Activated CD8-positive, alpha-beta memory T cell treated with anti-CD3 and anti-CD28 coated beads, Interleukin-2, amount 50 U/mL, for 4 hours (primary cell): ENCODE measurements around the gene DSE.

Experiments used
- DNase-seq: peaks from one replicate; pipeline ENCODE4 v3.0.0-alpha.2; 2020

DSE gene

GRCh38 chr6:116450185-116450710 is 79.5 kb downstream of the DSE start:
- DNase-seq, result no peak

DNA sequence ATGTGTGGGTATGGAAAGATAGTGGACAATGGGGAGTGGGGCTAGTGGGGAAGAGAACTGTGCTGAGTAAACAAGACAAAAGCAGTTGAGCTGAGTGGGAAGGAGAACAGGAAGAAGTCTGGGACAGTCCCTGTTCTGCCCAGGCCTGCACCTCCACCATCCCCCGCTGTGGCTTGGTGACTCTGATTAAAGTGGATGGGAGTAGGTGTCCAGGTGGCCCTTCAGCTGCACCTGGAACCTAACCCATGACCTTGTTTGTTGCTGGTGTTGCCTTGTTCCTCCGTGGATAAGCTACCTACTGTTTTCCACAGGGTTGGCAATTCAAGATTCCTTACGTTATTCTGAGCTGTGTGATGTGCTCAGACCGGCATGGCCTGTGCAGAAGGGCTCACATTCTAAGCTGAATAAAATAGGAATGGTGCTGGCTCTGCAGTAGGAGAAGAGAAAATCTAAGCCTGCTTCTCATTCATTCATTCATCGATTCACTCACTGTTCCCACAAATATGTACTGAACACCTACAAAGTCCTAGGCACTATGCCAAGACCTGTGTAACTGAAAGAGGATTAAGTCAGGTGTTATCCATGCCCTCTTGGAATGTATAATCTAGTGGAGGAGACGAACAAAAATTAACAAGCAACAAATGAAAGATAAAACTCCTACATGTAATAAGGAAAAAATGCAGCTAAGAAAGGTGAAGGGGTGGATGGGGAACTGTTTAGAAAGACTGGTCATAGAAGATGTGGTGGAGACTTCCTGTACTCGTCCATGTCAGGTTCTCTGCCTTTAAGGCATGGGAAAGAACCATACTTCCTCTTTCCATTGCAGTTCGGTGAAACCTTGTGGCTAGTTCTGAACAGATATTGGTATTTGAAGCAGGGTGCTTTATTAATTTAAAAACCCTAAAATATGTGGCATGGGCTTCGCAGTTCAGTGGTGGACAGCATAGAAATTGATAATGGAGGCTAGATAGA is 80.3 kb downstream of the DSE start:
- DNase-seq, result no peak

GRCh38 chr6:116451916-116452315 is 81.2 kb downstream of the DSE start:
- DNase-seq, result no peak

DNA sequence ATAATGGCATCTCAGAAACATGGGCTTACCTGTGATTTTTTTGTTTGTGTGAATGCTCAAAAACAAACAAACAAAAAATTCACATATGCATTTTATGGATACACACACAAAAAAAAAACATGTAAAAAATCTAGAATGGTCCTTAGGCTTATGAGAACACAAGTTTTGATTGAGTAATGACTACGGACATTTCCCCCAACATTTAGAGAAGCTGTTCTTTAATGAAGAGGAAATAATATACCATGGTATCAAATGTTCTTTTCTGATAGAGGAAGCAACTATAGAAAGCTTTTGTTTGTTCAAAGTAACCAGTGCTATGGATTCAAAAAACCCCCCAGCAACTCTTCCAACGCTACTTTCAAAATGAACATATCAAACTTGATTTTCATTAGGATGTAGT is 81.8 kb downstream of the DSE start:
- no peak for DNase-seq

GRCh38 chr6:116456106-116456505 is 85.4 kb downstream of the DSE start:
- no peak for DNase-seq

- DNase-seq, result no peak
Observed at GRCh38 chr6:116456927-116457326, 86.2 kb downstream of the DSE start.

DNA sequence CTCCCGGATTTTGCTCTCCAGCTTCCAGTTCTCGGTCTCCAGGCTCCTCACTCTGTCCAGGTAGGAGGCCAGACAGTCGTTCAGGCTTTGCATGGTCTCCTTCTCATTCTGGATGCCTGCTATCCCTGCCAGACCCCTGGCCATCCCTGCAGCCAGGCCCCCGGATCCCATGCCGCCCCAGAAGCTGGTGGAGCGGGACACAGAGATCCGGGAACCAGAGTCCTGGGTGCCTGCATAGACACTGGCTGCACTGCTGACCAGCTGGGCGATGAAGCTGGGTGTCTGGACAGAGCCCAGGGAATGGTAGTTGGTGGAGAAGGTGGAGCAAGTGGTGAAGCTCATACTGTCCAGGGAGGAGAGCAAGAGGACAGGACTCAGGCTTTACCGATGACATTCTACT is 87.5 kb downstream of the DSE start:
- DNase-seq, result no peak

GRCh38 chr6:116459927-116460326 is 89.2 kb downstream of the DSE start:
- no peak for DNase-seq

DNA sequence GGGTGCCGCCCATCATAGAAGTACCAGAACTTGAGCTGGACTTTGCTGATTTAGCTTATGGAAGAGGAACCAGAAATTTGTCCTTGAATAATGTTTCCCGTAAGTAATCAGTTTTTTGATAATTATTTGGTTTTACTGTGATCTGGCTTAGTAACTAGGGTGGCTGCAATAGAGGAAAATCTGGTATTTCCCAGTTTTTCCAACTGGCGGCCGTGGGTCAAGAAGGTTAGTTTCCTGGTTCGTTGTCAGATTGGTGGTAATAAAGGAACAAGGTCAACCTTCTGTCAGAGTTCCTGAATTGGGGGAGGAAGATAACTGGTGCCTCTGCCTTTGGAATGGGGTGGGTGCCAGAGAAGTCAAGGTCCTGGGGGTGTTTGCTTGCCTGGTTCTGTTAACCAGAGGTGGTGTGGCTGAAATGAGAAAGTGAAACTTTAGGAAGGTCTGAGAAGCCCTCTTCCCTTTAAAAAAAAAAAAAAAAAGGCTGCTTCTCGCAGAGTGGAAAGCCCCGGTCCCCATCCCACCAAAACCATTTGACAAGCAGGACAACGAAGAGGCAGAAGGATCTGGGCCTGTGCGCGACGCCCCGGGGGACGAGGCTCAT is 90.7 kb downstream of the DSE start, which contains the start of gene CALHM6:
Gene CALHM6 (plus strand): TSS at position 45 of the 601 bp plus-strand sequence. CDS start 555 bp downstream, at position 600.
- DNase-seq, result no peak

DNA sequence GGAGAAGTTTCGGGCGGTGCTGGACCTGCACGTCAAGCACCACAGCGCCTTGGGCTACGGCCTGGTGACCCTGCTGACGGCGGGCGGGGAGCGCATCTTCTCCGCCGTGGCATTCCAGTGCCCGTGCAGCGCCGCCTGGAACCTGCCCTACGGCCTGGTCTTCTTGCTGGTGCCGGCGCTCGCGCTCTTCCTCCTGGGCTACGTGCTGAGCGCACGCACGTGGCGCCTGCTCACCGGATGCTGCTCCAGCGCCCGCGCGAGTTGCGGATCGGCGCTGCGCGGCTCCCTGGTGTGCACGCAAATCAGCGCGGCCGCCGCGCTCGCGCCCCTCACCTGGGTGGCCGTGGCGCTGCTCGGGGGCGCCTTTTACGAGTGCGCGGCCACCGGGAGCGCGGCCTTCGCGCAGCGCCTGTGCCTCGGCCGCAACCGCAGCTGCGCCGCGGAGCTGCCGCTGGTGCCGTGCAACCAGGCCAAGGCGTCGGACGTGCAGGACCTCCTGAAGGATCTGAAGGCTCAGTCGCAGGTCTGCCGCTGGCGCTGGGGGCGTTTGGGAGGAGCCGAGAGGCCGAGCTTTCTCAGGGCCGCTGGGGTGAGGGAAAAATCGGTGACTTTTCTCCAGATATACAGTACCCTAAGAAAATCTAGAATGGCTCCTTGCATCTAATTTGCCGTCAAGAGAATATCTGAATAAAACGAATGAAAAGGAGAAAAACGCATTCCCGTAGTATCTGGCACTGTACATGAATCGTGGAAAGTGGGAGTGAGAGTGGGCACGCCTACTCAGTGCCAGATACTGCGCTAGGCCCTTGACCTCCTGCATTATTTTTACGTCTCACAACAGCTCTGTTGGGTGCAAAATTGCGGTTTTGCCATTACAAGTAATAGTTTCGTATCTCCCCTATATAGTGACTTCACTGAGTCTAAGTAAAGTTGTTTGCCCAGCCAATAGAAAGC is 91.5 kb downstream of the DSE start:
- peak; percentile 59 for DNase-seq

DNA sequence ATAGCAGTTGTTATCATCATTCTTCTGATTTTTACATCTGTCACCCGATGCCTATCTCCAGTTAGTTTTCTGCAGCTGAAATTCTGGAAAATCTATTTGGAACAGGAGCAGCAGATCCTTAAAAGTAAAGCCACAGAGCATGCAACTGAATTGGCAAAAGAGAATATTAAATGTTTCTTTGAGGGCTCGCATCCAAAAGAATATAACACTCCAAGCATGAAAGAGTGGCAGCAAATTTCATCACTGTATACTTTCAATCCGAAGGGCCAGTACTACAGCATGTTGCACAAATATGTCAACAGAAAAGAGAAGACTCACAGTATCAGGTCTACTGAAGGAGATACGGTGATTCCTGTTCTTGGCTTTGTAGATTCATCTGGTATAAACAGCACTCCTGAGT is 92.6 kb downstream of the DSE start:
- DNase-seq, result no peak

GRCh38 chr6:116465246-116465645 is 94.5 kb downstream of the DSE start:
- no peak for DNase-seq

DNA sequence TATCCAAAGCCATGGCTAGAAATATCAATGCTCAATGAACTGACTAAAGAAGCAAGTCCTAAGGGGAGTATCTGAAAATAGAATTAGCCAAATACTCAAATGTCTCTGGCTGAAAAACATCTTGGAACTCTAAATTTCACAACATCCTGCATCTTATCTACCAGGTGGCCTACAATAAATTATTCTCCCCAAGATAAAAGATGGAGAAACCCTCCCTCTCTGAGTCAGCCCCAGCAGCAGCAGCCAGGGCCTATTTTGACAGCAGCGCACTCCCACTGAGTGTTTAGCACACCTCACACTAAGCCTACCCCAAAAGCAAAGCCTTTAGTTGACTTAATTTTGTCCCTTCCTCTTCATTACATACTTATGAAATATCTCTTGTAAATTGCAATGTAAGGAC is 96.3 kb downstream of the DSE start:
- DNase-seq, result no peak

DNA sequence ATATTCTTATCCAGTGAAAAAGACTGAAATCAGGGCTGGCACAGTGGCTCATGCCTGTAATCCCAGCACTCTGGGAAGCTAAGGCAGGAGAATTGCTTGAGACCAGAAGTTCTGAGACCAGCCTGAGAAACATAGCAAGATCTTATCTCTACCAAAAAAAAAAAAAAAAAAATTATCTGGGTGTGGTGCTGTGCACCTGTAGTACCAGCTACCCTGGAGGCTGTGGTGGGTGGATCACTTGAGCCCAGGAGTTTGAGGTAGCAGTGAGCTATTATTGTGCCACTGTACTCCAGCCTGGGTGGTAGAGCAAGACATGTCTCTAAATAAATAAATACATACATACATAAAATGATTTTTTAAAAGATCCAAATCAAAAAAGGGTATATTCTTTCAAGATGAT is 96.8 kb downstream of the DSE start:
- no peak for DNase-seq

- DNase-seq, result no peak
Observed at GRCh38 chr6:116468293-116468692, 97.5 kb downstream of the DSE start.

DNA sequence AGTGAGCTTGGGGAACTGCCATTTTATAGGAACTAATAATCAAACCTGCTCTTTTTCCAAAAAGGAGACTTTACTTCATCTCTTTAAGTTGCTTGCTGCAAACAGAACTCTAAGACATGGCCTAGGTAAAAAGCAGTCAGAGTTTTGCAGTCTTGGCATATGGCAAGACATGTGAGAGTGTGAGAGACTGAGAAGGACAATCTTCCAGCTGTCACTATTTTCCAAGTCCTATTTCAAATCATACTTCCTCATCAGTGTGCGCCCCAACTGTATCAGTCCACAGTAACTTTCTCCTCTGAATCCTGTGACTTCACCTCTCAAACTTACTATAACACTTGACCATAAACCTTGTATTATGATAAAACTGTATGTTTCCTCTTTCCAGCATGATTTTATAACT is 100.8 kb downstream of the DSE start:
- no peak for DNase-seq

GRCh38 chr6:116472706-116473105 is 102.0 kb downstream of the DSE start:
- no peak for DNase-seq

GRCh38 chr6:116475141-116475540 is 104.4 kb downstream of the DSE start:
- no peak for DNase-seq

DNA sequence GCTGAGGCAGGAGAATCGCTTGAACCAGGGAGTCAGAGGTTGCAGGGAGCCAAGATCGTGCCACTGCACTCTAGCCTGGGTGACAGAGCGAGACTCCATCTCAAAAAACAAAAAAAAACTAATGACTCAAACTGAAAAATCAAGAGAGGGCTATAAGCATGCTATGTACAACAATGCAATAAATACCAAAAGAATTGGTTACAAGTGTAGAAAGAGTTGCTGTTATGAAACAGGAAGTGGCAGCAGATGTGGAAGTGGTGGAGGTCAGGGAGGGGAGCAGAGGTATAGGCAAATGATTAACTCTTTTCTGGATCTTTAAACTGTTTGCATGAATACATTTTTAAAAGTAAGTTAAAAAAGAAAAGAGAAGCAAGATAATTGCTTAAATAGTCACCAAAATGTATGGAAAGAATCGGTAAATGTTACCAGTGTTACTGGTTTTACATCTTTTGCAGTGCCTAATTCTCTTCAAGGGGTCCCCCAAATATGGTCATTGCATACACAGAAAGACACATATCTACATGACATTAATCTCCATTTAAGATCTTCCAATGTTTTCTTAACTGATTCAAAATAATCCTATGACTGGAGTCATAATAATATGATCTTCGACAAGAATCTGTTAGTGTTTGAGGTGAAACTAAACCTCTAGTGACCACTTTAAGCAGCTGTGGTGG is 105.4 kb downstream of the DSE start:
- no peak for DNase-seq

GRCh38 chr6:116482780-116483179 is 112.0 kb downstream of the DSE start:
- no peak for DNase-seq

GRCh38 chr6:116483616-116484015 is 112.9 kb downstream of the DSE start:
- DNase-seq, result no peak

DNA sequence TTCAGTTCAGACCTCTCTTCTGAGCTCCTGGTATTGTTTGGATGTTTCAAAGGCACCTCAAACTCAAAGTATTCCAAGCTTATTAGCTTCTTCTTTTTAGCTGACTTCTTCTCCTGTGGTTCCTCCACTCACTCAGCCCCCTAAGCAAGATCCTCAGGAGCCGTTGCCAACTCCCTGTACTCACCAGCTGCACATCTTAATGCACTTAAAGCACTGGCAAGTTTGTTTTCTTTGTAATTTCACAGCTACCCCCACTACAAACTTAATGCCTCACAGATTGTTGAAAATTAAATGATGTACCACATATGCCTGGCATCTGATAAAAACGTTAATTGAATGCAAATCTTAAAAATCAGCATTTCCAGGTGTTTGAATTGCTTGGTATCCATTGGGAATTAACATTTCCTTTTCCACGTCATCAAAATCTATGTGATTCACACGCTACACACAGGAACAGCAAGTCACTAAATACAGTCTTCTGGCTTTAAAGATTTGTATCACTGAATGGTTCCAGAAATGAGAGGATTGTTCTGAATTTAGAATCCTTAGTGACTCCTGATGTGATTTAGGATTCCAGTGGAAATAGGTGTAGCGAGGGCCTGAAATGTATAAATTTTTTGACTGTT is 114.9 kb downstream of the DSE start:
- DNase-seq, result no peak
